ENCODE results near the gene THSD7B. TPM values are rescaled to one million over a fixed set of nuclear protein-coding genes. Genes with fewer than 3 reads are reported as not detected.

The THSD7B gene
- total RNA-seq, 1 donor from 2014 or later: not detected

DNA sequence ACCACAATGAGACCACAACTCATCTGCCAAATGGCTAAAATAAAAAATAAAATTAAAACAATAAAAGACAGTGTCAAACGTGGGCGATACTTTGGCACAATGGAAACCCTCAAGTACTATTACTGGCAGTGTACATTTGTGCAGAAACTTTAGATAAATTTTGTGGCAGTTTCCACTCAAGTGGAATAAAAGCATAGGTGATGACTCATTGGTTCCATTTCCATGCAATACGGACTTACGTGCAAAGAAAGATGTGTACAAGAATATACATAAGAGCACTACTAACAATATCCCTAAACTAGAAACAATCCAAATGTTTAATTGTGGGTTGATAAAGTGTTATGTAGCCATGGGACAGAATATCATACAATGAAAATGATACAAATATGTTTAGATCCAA is 940.0 kb downstream of the THSD7B start:
- H3K27ac Mint-ChIP-seq (ENCODE audit: unreplicated experiment): no peak overlapping the region
- TF ChIP-seq, protein P1, sequence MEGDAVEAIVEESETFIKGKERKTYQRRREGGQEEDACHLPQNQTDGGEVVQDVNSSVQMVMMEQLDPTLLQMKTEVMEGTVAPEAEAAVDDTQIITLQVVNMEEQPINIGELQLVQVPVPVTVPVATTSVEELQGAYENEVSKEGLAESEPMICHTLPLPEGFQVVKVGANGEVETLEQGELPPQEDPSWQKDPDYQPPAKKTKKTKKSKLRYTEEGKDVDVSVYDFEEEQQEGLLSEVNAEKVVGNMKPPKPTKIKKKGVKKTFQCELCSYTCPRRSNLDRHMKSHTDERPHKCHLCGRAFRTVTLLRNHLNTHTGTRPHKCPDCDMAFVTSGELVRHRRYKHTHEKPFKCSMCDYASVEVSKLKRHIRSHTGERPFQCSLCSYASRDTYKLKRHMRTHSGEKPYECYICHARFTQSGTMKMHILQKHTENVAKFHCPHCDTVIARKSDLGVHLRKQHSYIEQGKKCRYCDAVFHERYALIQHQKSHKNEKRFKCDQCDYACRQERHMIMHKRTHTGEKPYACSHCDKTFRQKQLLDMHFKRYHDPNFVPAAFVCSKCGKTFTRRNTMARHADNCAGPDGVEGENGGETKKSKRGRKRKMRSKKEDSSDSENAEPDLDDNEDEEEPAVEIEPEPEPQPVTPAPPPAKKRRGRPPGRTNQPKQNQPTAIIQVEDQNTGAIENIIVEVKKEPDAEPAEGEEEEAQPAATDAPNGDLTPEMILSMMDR (IDR thresholded peaks at IDR 0.05): no peak
- DNase-seq (ENCODE audit: extremely low spot score, unreplicated experiment): no peak
- H3K4me1 Mint-ChIP-seq (ENCODE audit: unreplicated experiment): no peaks in the 10 kb centered on the region
- no peaks in the 10 kb centered on the region for H3K36me3 Mint-ChIP-seq (ENCODE audit: unreplicated experiment)
- H3K4me3 Mint-ChIP-seq (ENCODE audit: unreplicated experiment): no peak overlapping the region
- H3K27me3 Mint-ChIP-seq (ENCODE audit: unreplicated experiment): no peaks in the 10 kb centered on the region
- H3K9me3 Mint-ChIP-seq (ENCODE audit: unreplicated experiment): peaks cover 2% of the 10 kb centered on the region

GRCh38 chr2:137706786-137707613 is 941.7 kb downstream of the THSD7B start:
- H3K27ac Mint-ChIP-seq (ENCODE audit: unreplicated experiment): no peak overlapping the region
- TF ChIP-seq, protein P1 (IDR thresholded peaks at IDR 0.05): no peak
- peaks cover 7% of the 10 kb centered on the region for H3K9me3 Mint-ChIP-seq (ENCODE audit: unreplicated experiment)
- no peaks in the 10 kb centered on the region for H3K27me3 Mint-ChIP-seq (ENCODE audit: unreplicated experiment)
- H3K4me1 Mint-ChIP-seq (ENCODE audit: unreplicated experiment): no peaks in the 10 kb centered on the region
- no peaks in the 10 kb centered on the region for H3K36me3 Mint-ChIP-seq (ENCODE audit: unreplicated experiment)
- no peak overlapping the region for H3K4me3 Mint-ChIP-seq (ENCODE audit: unreplicated experiment)
- no peak for DNase-seq (ENCODE audit: extremely low spot score, unreplicated experiment)

GRCh38 chr2:137708311-137708710 is 943.0 kb downstream of the THSD7B start:
- H3K9me3 Mint-ChIP-seq (ENCODE audit: unreplicated experiment): peaks cover 11% of the 10 kb centered on the region
- no peaks in the 10 kb centered on the region for H3K4me1 Mint-ChIP-seq (ENCODE audit: unreplicated experiment)
- H3K36me3 Mint-ChIP-seq (ENCODE audit: unreplicated experiment): no peaks in the 10 kb centered on the region
- no peak for DNase-seq (ENCODE audit: extremely low spot score, unreplicated experiment)
- no peak overlapping the region for H3K27ac Mint-ChIP-seq (ENCODE audit: unreplicated experiment)
- no peaks in the 10 kb centered on the region for H3K27me3 Mint-ChIP-seq (ENCODE audit: unreplicated experiment)
- no peak overlapping the region for H3K4me3 Mint-ChIP-seq (ENCODE audit: unreplicated experiment)
- TF ChIP-seq, protein P1 (IDR thresholded peaks at IDR 0.05): no peak

DNA sequence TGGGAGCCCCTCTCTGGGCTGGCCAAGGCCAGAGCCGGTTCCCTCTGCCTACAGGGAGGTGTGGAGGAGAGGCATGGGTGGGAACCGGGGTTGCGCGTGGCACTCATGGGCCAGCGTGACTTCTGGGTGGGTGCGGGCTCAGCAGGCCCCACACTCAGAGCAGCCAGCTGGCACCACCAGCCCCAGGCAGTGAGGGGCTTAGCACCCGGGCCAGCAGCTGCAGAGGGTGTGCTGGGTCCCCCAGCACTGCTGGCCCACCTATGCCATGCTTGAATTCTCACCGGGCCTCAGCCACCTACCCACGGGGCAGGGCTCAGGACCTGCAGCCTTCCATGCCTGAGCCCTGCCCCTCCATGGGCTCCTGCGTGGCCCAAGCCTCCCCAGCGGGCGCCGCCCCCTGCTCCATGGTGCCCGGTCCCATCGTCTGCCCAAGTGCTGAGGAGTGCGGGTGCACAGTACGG is 950.4 kb downstream of the THSD7B start:
- Mint-ChIP-seq H3K4me1 (ENCODE audit: unreplicated experiment) (no peaks in the 10 kb centered on the region), H3K27ac (ENCODE audit: unreplicated experiment) (no peak overlapping the region)

GRCh38 chr2:137718786-137719185 is 953.4 kb downstream of the THSD7B start:
- TF ChIP-seq, protein P1 (IDR thresholded peaks at IDR 0.05): no peak
- H3K4me3 Mint-ChIP-seq (ENCODE audit: unreplicated experiment): no peak overlapping the region
- no peak overlapping the region for H3K27ac Mint-ChIP-seq (ENCODE audit: unreplicated experiment)
- peaks cover 50% of the 10 kb centered on the region for H3K9me3 Mint-ChIP-seq (ENCODE audit: unreplicated experiment)
- no peaks in the 10 kb centered on the region for H3K27me3 Mint-ChIP-seq (ENCODE audit: unreplicated experiment)
- no peaks in the 10 kb centered on the region for H3K36me3 Mint-ChIP-seq (ENCODE audit: unreplicated experiment)
- no peak for DNase-seq (ENCODE audit: extremely low spot score, unreplicated experiment)
- no peaks in the 10 kb centered on the region for H3K4me1 Mint-ChIP-seq (ENCODE audit: unreplicated experiment)

More for the DNA sequence above, 950.4 kb downstream of the THSD7B start:
- Mint-ChIP-seq H3K36me3 (ENCODE audit: unreplicated experiment) (no peaks in the 10 kb centered on the region), H3K9me3 (ENCODE audit: unreplicated experiment) (peaks cover 31% of the 10 kb centered on the region), H3K27me3 (ENCODE audit: unreplicated experiment) (no peaks in the 10 kb centered on the region), H3K4me3 (ENCODE audit: unreplicated experiment) (no peak overlapping the region)
- DNase-seq (ENCODE audit: extremely low spot score, unreplicated experiment): peak; percentile 83
- TF ChIP-seq, protein P1 (IDR thresholded peaks at IDR 0.05): no peak

Measured in osteocyte (in vitro differentiated cells).